B cell (primary cell): Measurements from ENCODE around the gene MAML3. TPM values are rescaled to one million over a fixed set of nuclear protein-coding genes. Genes with fewer than 3 reads are reported as not detected.

Experiments used
- ATAC-seq: fragments of 200-7000 bp; cut with Tn5 transposase; one replicate; pipeline ENCODE4 v1.10.0; 2021; ENCODE audit warnings: low read depth, mild to moderate bottlenecking, moderate number of reproducible peaks, moderate library complexity
- CTCF ChIA-PET: fragments of 350-600 bp; sonication (Branson Sonifier 250); formaldehyde crosslinking; loops from one replicate; lab custom pipeline; 2021; ENCODE audit warnings: antibody characterized with exemption, inconsistent platforms; lab: Charles Lee
- POLR2A ChIA-PET: fragments of 350-600 bp; sonication (Branson Sonifier 250); formaldehyde crosslinking; loops from one replicate; lab custom pipeline; 2021; ENCODE audit warnings: antibody characterized with exemption; lab: Charles Lee
- DNase-seq: peaks from one replicate; pipeline ENCODE4 v3.0.0; 2013
- H2AFZ ChIP-seq: 2 replicates; pipeline ENCODE4 v1.6.1; 2012; ENCODE audit warnings: mild to moderate bottlenecking, low read depth, low read length; ENCODE audit not compliant: insufficient read depth, poor library complexity, severe bottlenecking
- H3K27ac ChIP-seq, 2 donors: 1 replicate in 1 of 2; 2 replicates in 1 of 2; pipeline ENCODE4 v1.5.1; 2012 to 2013; ENCODE audit warnings: low read length in 2 of 2, mild to moderate bottlenecking in 2 of 2, moderate library complexity in 1 of 2
- H3K27me3 ChIP-seq, 4 experiments: fragments of 200-600 bp in 1 of 4; sonication (generic) in 1 of 4; replicated peaks in 1 of 4; 1 replicate in 2 of 4; 2 replicates in 2 of 4; pipeline versions ENCODE4 v1.6.1 to v1.7.0; 2013 to 2016; ENCODE audit warnings: low read length in 3 of 4, mild to moderate bottlenecking in 2 of 4, mixed read lengths in 1 of 4, moderate library complexity in 1 of 4; ENCODE audit not compliant: insufficient read depth in 4 of 4, control insufficient read depth in 3 of 4; ENCODE audit errors: control extremely low read depth in 1 of 4
- H3K36me3 ChIP-seq, 2 experiments: replicated peaks in 1 of 2; 1 replicate in 1 of 2; 2 replicates in 1 of 2; pipeline versions ENCODE4 v1.6.1 to v1.7.1; 2013; ENCODE audit warnings: low read length in 1 of 2; ENCODE audit not compliant: insufficient read depth in 2 of 2, control insufficient read depth in 1 of 2; ENCODE audit errors: control extremely low read depth in 1 of 2, extremely low read depth in 1 of 2
- H3K4me1 ChIP-seq, 2 donors: fragments of 200-600 bp in 1 of 2; sonication (generic) in 1 of 2; 1 replicate in 1 of 2; 2 replicates in 1 of 2; pipeline versions ENCODE4 v1.5.1 to v1.6.1; 2013 to 2017; ENCODE audit warnings: low read length in 2 of 2; ENCODE audit not compliant: control insufficient read depth in 2 of 2, insufficient read depth in 2 of 2
- H3K4me2 ChIP-seq: replicated peaks from 2 replicates; pipeline ENCODE3; 2012; ENCODE audit warnings: mild to moderate bottlenecking, low read depth, low read length; ENCODE audit not compliant: poor library complexity, severe bottlenecking
- H3K4me3 ChIP-seq, 5 experiments: fragments of 200-600 bp in 1 of 5; sonication (generic) in 1 of 5; 1 replicate in 3 of 5; 2 replicates in 2 of 5; pipeline versions ENCODE4 v1.5.1 to v1.7.0; 2011 to 2016; ENCODE audit warnings: low read length in 4 of 5, mild to moderate bottlenecking in 4 of 5, low read depth in 2 of 5, control low read depth in 1 of 5, moderate library complexity in 1 of 5; ENCODE audit not compliant: insufficient read depth in 1 of 5; ENCODE audit errors: control extremely low read depth in 1 of 5, extremely low read depth in 1 of 5
- H3K79me2 ChIP-seq: fragments of 200-600 bp; sonication (generic); one replicate; pipeline ENCODE4 v1.6.0; 2016; ENCODE audit warnings: low read length; ENCODE audit not compliant: control insufficient read depth, insufficient read depth
- H3K9ac ChIP-seq: fragments of 200-600 bp; sonication (generic); 2 replicates; pipeline ENCODE4 v1.6.1; 2017; ENCODE audit warnings: mild to moderate bottlenecking, low read length, moderate library complexity
- H3K9me3 ChIP-seq, 3 donors: one replicate each; pipeline versions ENCODE4 v1.6.1 to v1.7.1; 2013; ENCODE audit warnings: low read length in 2 of 3; ENCODE audit not compliant: control insufficient read depth in 2 of 3, insufficient read depth in 1 of 3; ENCODE audit errors: control extremely low read depth in 1 of 3
- H4K20me1 ChIP-seq: 2 replicates; pipeline ENCODE4 v1.6.0; 2012; ENCODE audit warnings: mild to moderate bottlenecking, low read length; ENCODE audit not compliant: insufficient read depth, control insufficient read depth, poor library complexity, severe bottlenecking
- H3K27ac Mint-ChIP-seq: one replicate; pipeline ENCODE4 v1.8.0; 2021; ENCODE audit warnings: mixed read lengths
- H3K27me3 Mint-ChIP-seq: one replicate; pipeline ENCODE4 v1.8.0; 2021; ENCODE audit warnings: mixed read lengths
- H3K4me1 Mint-ChIP-seq: one replicate; pipeline ENCODE4 v1.8.0; 2021; ENCODE audit warnings: mixed read lengths
- H3K4me3 Mint-ChIP-seq: one replicate; pipeline ENCODE4 v1.8.0; 2021; ENCODE audit warnings: mixed read lengths
- H3K9me3 Mint-ChIP-seq: one replicate; pipeline ENCODE4 v1.8.0; 2022; ENCODE audit warnings: mixed read lengths; ENCODE audit not compliant: insufficient read depth
- EZH2 ChIP-seq: IDR thresholded peaks from 2 replicates; pipeline ENCODE4 v1.6.1; 2012; ENCODE audit warnings: borderline replicate concordance, low read depth, mild to moderate bottlenecking, moderate library complexity, low read length; ENCODE audit not compliant: insufficient read depth, poor library complexity, severe bottlenecking
- WGBS: methylation state at CpG from one replicate; pipeline ENCODE4 v1.1.5; 2013; ENCODE audit warnings: missing lambda C conversion rate; ENCODE audit not compliant: insufficient coverage; 5-methylcytosine and 5-hydroxymethylcytosine counted together
- intact Hi-C: fragments of 100-400 bp; cut with micrococcal nuclease; formaldehyde crosslinking; loops from one replicate; pipeline ENCODE4 v1.10.0; 2022
- polyA plus RNA-seq: library from polyadenylated mRNA; depleted of rRNA; stranded (reverse); fragments of >200 nt; gene quantifications from 2 replicates; pipeline ENCODE4 v1.2.3, GENCODE V29; 2012
- total RNA-seq, 2 donors: library from RNA; stranded (reverse); fragments of 120-200 nt in 1 of 2; gene quantifications; 1 replicate in 1 of 2; 2 replicates in 1 of 2; pipeline versions ENCODE4 v1.2.3 to v1.2.4, GENCODE V29; 2013 to 2022
- TF ChIP-seq, protein P1 (sequence below): fragments of 200-600 bp; IDR thresholded peaks from one replicate; pipeline ENCODE4 v1.8.0; 2022; ENCODE audit warnings: antibody characterized with exemption, mild to moderate bottlenecking

Gene MAML3
- total and polyA plus RNA-seq, 2 donors (not counting 1 experiment from before 2014, with no cell fraction given), result 0.94 to 5.3 TPM

DNA sequence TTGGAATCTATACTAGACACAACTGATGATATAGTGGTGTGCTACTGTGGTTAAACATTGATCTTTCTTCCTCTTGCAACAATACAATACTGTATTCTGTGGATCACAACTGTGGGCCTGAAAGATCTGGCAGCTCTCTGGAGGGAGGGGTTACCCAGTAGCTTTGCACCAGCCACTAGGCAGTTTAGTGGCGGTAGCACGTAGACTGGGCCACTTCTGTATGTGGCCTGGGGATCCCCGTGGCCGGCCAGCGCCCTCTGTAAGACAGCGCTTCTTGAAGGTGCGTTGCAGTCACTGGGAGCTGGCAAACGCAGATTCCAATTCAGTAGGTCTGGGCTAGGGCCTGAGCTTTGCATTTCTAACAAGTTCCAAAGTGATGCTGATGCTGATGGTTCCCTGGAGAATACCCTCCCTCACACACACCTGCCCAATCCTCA, 319.7 kb downstream of the MAML3 start:
- Mint-ChIP-seq H3K4me1 (no peaks in the 10 kb centered on the region), H3K27me3 (no peaks in the 10 kb centered on the region), H3K9me3 (no peaks in the 10 kb centered on the region), H3K27ac (no peak overlapping the region), H3K4me3 (no peak overlapping the region)
- Histone ChIP-seq H3K4me1 (no peaks in the 10 kb centered on the region), H3K4me2 (no peak overlapping the region), H3K27ac (no peak overlapping the region), H2AFZ (no peak overlapping the region), H3K27me3 (no peaks in the 10 kb centered on the region), H3K9me3 (no peaks in the 10 kb centered on the region), H3K36me3 (no peaks in the 10 kb centered on the region), H3K4me3 (no peak overlapping the region), H3K79me2 (no peaks in the 10 kb centered on the region), H4K20me1 (no peaks in the 10 kb centered on the region), H3K9ac (no peak overlapping the region)
- 98% methylated on average over 8 of the region's 8 CpGs for WGBS
- TF ChIP-seq EZH2, result no peak
- TF ChIP-seq, protein P1, sequence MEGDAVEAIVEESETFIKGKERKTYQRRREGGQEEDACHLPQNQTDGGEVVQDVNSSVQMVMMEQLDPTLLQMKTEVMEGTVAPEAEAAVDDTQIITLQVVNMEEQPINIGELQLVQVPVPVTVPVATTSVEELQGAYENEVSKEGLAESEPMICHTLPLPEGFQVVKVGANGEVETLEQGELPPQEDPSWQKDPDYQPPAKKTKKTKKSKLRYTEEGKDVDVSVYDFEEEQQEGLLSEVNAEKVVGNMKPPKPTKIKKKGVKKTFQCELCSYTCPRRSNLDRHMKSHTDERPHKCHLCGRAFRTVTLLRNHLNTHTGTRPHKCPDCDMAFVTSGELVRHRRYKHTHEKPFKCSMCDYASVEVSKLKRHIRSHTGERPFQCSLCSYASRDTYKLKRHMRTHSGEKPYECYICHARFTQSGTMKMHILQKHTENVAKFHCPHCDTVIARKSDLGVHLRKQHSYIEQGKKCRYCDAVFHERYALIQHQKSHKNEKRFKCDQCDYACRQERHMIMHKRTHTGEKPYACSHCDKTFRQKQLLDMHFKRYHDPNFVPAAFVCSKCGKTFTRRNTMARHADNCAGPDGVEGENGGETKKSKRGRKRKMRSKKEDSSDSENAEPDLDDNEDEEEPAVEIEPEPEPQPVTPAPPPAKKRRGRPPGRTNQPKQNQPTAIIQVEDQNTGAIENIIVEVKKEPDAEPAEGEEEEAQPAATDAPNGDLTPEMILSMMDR, result no peak
- ATAC-seq (no peak), DNase-seq (no peak)
- CTCF ChIA-PET, result no interaction called here
- POLR2A ChIA-PET, result no interaction called here
- intact Hi-C loops, result no loop called here

DNA sequence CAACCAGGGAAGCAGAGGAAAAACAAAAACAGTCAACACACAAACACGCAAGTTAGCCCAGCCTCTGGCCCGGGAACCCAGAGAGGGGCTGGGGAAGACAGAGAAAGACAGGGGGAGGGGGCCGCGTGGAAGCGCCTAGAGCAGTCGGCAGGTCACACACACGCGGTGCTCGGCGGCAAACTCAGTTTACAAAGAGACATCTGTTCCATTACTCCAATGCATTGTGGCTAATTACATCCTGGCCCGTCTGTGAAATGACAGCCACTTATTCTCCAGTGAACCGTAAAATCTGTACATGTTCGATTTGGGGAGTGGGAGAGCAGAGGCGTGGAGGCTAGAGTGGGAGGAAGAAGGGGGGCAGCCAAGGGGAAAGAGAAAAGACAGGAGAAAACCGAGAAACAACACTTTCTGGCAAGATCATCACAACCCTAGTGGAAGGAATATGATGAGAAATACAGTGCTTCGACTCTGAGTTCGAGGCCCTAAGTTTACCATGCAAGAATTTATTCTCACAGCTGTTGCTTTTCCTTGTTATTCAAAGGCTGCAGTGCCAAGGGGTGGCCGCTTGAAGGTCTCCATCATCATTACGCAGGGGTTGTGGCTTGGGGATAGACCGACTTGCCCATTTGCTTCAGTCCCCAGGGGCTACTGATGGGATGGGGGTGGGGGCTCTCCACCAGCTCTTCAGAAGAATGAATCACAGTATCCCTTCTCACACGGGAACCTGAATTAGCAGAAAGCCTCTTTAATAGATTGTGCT, 320.7 kb downstream of the MAML3 start:
- Histone ChIP-seq H3K27me3 (no peaks in the 10 kb centered on the region), H3K4me3 (no peak overlapping the region), H3K9me3 (no peaks in the 10 kb centered on the region), H3K9ac (no peak overlapping the region), H3K4me2 (no peak overlapping the region), H3K79me2 (no peaks in the 10 kb centered on the region), H3K36me3 (no peaks in the 10 kb centered on the region), H2AFZ (no peak overlapping the region), H4K20me1 (no peaks in the 10 kb centered on the region), H3K27ac (no peak overlapping the region), H3K4me1 (no peaks in the 10 kb centered on the region)
- Mint-ChIP-seq H3K4me3 (no peak overlapping the region), H3K27me3 (no peaks in the 10 kb centered on the region), H3K9me3 (no peaks in the 10 kb centered on the region), H3K4me1 (no peaks in the 10 kb centered on the region), H3K27ac (no peak overlapping the region)
- WGBS, result 94% methylated on average over 12 of the region's 21 CpGs
- no peak for ATAC-seq
- TF ChIP-seq, protein P1, result no peak
- no peak for TF ChIP-seq EZH2
- DNase-seq, result no peak
- intact Hi-C loops, result no loop called here
- ChIA-PET CTCF (no interaction called here), POLR2A (no interaction called here)
